ENCODE data around the gene PRDX5.
A peak's percentile ranks its signal among the peaks of the same experiment; 100 is the strongest.
"Not testable (repeated sequence)": the region's sequence is repeated elsewhere in the genome, so short reads cannot be mapped to it uniquely, and the experiment has no call there.

The PRDX5 gene

GRCh38 chr11:64313491-64314145 lies 4.3 kb upstream of the PRDX5 start:
- no peak for TF ChIP-seq CTCF (IDR thresholded peaks at IDR 0.05; ENCODE audit: extremely low read depth, missing control alignments)
- DNase-seq (ENCODE audit: low spot score) = no peak

DNA sequence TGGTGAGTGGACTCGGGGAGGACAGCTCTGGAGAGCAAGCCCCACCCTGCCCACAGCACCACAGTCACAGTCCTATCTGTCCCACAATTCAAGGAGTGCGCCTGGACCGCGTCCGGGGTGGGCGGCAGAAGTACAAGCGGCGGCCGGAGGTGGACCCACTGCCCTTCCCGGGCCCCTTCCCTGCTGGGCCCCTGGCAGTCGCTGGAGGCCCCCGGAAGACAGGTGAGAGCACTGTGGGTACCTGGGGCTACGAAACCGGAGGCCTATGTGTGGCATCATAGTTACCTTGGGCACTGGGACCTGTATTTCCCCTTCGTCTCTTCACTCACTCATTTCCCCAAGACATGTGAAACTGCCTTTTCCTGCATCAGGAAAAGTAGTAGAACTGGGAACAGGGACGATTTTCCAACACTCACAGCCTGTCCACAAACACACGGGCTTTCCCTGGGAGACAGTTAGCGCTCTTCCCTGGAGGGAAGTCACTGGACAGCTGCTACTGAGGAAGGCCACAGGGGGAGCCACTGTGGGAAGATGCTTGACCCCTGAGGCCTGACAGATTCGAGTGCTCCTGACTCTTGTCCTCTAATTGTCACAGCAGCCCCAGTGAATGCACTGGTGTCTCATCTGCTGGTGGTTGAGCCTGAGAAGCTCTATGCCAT lies 3.6 kb upstream of the PRDX5 start:
- no peak for DNase-seq (ENCODE audit: low spot score)
- no peak for TF ChIP-seq CTCF (IDR thresholded peaks at IDR 0.05; ENCODE audit: extremely low read depth, missing control alignments)

DNA sequence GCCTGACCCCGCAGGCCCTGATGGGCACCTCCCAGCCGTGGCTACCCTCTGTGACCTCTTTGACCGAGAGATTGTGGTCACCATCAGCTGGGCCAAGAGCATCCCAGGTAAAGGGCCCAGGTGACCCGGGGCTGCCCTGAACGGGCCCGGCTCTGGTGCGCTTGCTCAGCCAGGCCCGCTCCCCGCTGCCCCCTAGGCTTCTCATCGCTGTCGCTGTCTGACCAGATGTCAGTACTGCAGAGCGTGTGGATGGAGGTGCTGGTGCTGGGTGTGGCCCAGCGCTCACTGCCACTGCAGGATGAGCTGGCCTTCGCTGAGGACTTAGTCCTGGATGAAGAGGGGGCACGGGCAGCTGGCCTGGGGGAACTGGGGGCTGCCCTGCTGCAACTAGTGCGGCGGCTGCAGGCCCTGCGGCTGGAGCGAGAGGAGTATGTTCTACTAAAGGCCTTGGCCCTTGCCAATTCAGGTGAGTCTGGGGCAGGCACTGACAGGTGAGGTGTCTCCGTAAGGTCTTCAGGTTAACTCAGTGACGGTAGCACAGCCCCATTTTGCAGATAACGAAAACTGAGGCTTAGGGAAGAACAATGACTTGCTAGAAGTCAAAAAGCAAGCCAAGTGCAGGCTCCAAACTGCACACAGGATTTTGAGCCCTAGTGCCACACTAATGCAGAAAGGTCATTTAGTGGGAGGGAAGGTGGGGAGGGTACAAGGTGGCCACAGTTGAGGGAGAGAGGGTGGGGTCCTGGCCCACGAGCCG lies 2.9 kb upstream of the PRDX5 start:
- TF ChIP-seq CTCF (IDR thresholded peaks at IDR 0.05; ENCODE audit: extremely low read depth, missing control alignments) = no peak
- DNase-seq (ENCODE audit: low spot score) = no peak

- DNase-seq (ENCODE audit: low spot score) = not testable (repeated sequence)
Observed at GRCh38 chr11:64315667-64316526, 2.0 kb upstream of the PRDX5 start.

DNA sequence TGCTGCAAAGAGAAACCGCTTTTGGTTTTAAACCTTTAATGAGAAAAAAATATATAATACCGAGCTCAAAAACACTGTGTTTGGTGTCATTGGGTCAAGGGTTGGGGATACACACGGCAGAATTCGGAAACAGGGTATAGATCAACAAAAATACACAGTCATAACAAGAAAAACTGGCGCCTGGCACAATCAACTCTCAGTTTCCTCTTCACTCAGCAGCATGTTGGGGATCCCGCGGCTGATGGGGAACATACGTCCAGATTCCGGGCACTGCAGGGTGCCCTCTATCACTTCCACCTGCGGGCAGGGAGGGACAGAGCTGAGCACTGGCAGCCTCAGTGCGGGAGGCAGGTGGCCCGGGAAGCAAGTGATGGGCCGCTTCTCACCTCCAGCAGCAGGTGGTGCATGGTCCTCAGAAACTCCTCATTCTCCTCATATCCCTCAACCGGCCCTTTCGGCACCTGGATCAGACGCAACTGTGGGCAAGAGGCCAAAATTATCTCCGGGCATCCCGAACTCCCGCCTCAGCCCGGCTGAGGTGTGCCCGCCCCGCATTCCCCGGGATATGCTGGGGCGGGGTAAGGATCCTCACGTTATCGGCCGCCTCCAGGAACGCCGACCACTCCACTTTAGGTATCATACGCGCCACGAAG lies 1.1 kb upstream of the PRDX5 start:
- no peak for DNase-seq (ENCODE audit: low spot score)

GRCh38 chr11:64317325-64317960 lies 478 bp upstream of the PRDX5 start, which contains the start of gene TRMT112:
Gene TRMT112 (minus strand): TSS chr11:64317559. CDS start chr11:64317526, 33 bp downstream.
- peak; percentile 95 for DNase-seq (ENCODE audit: low spot score)
- TF ChIP-seq CTCF (IDR thresholded peaks at IDR 0.05; ENCODE audit: extremely low read depth, missing control alignments) = no peak

More for the DNA sequence above, 1.1 kb upstream of the PRDX5 start:
- TF ChIP-seq CTCF (IDR thresholded peaks at IDR 0.05; ENCODE audit: extremely low read depth, missing control alignments) = no peak

All from GM20000 (cell line).